ENCODE measurements around the gene SZT2.

DNA sequence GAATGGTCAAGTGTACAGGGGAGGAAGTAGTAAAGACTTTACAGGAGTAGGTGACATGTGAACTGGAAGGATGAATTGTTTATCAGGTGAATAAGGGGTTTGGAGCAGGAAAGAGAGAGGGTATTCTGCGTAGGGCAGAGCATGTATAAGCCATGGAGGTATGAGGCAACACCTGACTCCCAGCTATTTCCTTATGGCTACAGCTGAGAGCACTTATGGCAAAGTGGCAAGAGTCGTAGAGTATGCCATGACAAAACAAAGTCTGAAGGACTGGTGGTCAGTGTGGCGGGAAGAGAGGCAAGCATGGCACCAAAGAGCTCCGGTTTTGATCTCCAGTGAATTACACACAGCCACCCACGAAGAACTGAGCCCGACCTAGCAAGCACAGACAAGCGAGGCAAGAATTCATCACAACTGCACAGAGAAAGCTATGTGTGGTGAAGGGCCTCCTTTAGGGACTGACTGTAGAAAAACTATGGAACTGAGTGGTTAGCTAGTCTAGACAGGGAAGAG, 12.9 kb upstream of the SZT2 start:
- TF ChIP-seq CTCF (IDR thresholded peaks at IDR 0.05), result no peak
- TF ChIP-seq POLR2A (IDR thresholded peaks at IDR 0.05), result no peak

Data from breast epithelium (tissue), 3 donors.